VCaP (cell line): ENCODE data around the gene CDH12.

Experiments used
- H3K27ac ChIP-seq: fragments of 450-650 bp; 2 replicates; pipeline ENCODE4 v1.5.1; 2017
- TF ChIP-seq, protein P1 (sequence below): fragments of 450-650 bp; conservative IDR thresholded peaks from 2 replicates; pipeline ENCODE4 v1.5.1; 2017; ENCODE audit warnings: mild to moderate bottlenecking, moderate library complexity

Gene CDH12

DNA sequence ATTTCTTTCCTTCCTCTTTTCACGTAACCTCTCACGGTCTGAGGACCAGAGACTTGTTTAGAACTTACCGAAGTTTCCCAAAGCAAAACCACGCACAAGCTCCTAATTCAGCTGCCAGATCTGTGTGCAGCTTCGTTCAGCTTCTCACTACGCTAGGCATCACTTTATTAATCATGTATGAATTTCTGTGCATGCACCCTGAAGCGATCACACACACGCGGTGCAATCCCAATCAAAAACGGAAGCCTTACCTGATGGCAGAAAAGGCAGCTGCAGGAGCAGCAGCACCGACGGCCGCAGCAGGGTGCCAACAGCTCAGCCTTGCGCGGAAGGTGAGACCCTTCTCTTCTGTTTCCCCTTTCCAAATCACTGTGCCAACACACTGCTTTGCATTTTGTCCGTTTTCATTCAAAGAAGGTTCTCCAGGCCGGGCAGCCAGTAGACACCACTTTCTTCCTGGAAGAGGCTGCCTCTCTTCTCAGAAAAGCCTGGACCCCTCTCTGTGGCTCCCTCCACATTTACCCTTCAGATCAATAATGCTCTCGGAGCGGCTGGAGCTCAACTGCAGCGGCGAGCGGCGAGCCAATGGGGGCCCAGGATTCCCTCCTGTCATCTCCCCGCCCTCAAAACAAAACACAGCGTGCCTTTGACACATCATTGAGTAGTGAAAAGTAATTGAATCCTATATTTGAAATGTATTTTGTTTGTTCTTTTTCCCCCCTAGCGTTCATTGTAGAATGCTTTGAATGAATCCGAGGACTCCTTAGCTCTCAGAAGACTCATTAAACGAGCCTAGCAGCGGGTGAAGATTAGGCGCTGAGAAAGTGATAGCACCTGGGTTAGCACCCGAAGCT lies at the start of gene CDH12:
CDH12 (minus strand) TSS at position 538 of the 854 bp plus-strand sequence.
- peak within 1 kb of the TSS; percentile 46; the same call in 1 of the 2 replicates for H3K27ac ChIP-seq
- TF ChIP-seq, protein P1, sequence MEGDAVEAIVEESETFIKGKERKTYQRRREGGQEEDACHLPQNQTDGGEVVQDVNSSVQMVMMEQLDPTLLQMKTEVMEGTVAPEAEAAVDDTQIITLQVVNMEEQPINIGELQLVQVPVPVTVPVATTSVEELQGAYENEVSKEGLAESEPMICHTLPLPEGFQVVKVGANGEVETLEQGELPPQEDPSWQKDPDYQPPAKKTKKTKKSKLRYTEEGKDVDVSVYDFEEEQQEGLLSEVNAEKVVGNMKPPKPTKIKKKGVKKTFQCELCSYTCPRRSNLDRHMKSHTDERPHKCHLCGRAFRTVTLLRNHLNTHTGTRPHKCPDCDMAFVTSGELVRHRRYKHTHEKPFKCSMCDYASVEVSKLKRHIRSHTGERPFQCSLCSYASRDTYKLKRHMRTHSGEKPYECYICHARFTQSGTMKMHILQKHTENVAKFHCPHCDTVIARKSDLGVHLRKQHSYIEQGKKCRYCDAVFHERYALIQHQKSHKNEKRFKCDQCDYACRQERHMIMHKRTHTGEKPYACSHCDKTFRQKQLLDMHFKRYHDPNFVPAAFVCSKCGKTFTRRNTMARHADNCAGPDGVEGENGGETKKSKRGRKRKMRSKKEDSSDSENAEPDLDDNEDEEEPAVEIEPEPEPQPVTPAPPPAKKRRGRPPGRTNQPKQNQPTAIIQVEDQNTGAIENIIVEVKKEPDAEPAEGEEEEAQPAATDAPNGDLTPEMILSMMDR, result no peak

DNA sequence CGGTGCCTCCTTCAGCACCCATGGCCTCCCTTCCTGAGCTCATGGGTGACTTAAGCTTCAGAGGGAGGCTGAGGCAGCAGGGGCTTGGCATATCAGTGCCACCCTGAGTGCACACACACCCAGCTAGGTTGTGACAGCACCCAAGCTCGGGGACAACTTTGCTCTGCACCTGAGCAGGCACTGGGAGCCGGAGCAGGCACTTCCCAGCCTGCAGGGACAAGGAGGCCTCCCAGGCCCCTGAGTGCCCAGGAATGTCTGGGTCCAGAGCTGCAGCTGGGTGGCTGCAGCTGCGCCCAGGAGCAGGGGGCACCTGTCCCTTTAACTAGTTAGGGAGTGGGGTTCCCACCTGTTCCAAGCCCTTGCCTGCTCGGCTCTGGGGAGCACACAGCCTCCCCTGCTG lies 48.7 kb upstream of the CDH12 start:
- TF ChIP-seq, protein P1, result no peak
- H3K27ac ChIP-seq, result no peak overlapping the region

DNA sequence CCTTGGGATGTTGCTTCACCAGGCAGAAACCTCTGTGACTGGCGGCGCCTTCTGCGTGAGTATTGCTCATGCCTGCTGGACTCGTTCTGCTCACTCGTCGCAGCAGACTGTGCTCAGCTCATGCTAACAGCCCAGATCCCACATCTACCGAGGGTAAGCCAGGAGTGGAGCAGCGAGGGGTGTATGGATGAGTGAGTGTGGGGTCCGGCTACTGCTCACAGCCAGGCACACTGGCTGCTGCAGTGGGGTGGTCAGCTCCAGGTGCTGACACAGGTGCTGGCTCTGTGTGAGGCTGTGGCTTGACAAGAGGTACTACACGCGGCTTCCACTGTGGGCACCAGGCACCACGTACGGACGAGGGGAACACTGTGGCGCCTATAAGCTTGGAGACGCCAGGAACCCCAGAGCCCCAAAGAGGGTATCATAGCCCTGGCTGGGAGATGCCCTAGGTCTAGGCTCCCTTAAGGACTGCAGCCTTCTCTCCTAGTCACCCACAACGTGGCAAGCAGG lies 47.7 kb upstream of the CDH12 start:
- no peak overlapping the region for H3K27ac ChIP-seq
- TF ChIP-seq, protein P1, result no peak

DNA sequence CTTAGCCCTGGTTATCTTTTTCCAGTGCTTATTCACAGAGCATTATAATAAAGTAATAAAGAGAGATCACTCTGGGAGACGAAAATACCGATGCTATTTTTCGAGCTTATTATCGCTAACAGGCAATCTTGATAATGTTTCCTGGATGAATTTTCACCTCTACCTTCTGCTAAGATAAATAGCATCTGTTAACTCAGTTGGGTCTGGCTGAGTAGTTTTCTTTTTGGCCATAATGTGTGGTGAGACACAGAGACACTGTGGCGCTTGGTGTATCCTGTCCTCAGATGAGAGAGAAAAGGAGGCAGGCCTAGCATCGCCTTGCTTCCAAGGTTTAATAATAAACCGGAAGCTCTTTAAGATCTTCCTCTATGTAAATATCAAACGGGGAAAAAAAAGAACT lies 46.2 kb upstream of the CDH12 start:
- TF ChIP-seq, protein P1, result no peak
- H3K27ac ChIP-seq, result no peak overlapping the region

DNA sequence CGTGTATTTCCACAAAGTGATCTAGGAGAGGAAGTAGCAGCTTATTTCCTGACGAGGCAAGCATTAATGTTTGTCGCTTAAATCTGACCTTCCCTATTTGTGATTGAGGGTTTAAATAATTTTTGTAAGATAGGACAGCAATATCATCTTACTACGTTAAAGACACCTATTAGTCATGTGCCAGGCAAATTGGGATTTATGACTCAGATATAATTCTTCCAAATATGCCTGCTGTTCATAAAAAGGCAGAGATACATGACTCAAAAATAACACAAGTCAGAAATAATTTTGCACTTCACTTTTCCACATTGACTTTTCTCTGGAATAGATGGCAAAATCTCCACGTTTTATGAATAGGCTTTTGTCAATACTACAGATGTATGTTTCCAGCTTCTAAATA lies 43.0 kb upstream of the CDH12 start:
- no peak overlapping the region for H3K27ac ChIP-seq
- TF ChIP-seq, protein P1, result no peak

DNA sequence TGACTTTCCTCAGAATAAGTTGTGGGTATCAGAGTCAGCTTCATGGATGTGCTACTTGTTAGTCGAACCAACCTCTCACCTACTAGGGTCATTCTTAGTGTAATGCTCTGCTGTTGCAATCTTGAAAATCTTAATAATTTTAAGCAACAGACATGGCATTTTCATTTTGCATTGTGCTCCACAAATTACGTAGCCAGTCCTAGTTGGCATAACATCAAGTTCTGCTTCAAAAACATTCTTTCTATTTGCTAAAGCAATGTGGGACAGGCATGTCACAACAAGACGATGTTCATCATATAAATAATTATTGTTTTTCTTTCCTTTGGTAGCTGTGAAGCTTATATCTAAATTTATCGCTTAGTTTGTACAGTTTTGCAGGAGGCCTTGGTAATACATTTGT lies 39.3 kb upstream of the CDH12 start:
- TF ChIP-seq, protein P1, result no peak
- no peak overlapping the region for H3K27ac ChIP-seq

DNA sequence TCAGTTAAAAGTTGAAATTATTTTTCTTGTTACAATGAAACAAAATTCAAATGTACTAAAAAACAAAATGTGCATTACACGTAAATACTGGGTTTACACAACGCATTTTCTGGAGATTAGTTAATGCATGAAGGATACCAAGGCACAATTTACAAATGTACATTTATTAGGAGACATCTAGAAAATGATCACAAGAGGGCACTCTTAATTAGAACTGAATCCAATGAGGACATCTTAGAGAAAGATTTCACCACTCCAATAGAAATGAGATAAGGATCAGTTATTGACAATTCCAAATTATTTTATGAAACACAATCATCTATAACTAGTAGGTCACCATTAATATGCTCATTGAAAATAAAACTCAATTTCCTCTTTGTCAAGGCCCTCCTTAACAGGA lies 36.6 kb upstream of the CDH12 start:
- TF ChIP-seq, protein P1, result peak; percentile 73
- H3K27ac ChIP-seq, result no peak overlapping the region
